Peyer's patch (tissue), 4 donors: ENCODE data around the gene TRAF3. TPM values are rescaled to one million over a fixed set of nuclear protein-coding genes. Genes with fewer than 3 reads are reported as not detected.
A peak's percentile ranks its signal among the peaks of the same experiment; 100 is the strongest.

Experiments used
- DNase-seq, 3 donors: peaks; one replicate each; pipeline ENCODE4 v3.0.0-alpha.2; 2017 to 2019
- H3K27ac ChIP-seq, 4 donors: fragments of 200-600 bp; sonication (generic); one replicate each; pipeline ENCODE4 v1.5.1; 2016 to 2019
- H3K27me3 ChIP-seq, 2 donors: fragments of 200-600 bp; sonication (generic); one replicate each; pipeline ENCODE4 v1.5.1; 2019
- H3K36me3 ChIP-seq, 3 donors: fragments of 200-600 bp; sonication (generic); one replicate each; pipeline ENCODE4 v1.5.1; 2016 to 2019
- H3K4me1 ChIP-seq, 4 donors: fragments of 200-600 bp; sonication (generic); one replicate each; pipeline ENCODE4 v1.5.1; 2016 to 2019
- H3K4me3 ChIP-seq, 4 donors: fragments of 200-600 bp; sonication (generic); 1 replicate in 3 of 4; 2 replicates in 1 of 4; pipeline ENCODE4 v1.5.1; 2016 to 2019; ENCODE audit warnings: mild to moderate bottlenecking in 1 of 4
- H3K9me3 ChIP-seq, 4 donors: fragments of 200-600 bp; sonication (generic); one replicate each; pipeline ENCODE4 v1.5.1; 2016 to 2019; ENCODE audit warnings: mild to moderate bottlenecking in 1 of 4
- POLR2A ChIP-seq, 2 donors: fragments of 450-650 bp; IDR thresholded peaks; one replicate each; pipeline ENCODE4 v1.5.1; 2017; ENCODE audit warnings: antibody characterized with exemption in 2 of 2, mild to moderate bottlenecking in 2 of 2, moderate library complexity in 2 of 2
- total RNA-seq, 4 donors: library from RNA; depleted of rRNA; stranded (reverse); fragments of >200 nt; gene quantifications; one replicate each; pipeline ENCODE4 v1.1.0, GENCODE V29; 2016
- TF ChIP-seq, protein P1 (sequence below), 6 experiments: fragments of 450-650 bp in 4 of 6; fragments of 200-600 bp in 2 of 6; sonication (generic) in 1 of 6; IDR thresholded peaks; one replicate each; pipeline ENCODE4 v1.5.1; 2017 to 2019; ENCODE audit warnings: antibody characterized with exemption in 6 of 6, mild to moderate bottlenecking in 3 of 6, moderate library complexity in 1 of 6

Gene TRAF3
- total RNA-seq, 4 donors from 2014 or later, result 31.7 to 47.8 (median 41.8) TPM

DNA sequence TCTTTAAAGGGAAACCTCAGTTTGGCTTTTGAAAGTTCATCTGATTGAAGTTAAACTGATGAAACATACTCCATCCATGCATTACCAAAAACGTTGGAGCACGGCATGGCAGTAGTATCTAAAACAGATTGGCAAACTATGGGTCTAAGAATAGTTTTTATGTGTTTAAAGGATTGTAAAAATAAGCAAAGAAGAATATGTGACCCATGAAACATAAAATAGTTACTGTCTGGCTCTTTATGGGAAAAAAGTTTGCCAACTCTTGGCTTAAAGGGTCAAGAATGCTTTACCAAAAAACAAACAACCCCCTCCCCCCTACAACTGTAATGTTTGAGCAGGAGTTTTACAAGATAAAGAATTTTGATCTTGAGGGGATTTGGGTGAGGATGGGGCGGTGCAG is 32.6 kb downstream of the TRAF3 start:
- Histone ChIP-seq H3K27ac (peak overlapping the region in 1 of 4 donors; percentile 39), H3K4me3 (no peak overlapping the region), H3K9me3 (no peaks in the 10 kb centered on the region), H3K36me3 (no peaks in the 10 kb centered on the region), H3K4me1 (peaks cover 0 to 20% (median 11%) of the 10 kb centered on the region in 4 donors), H3K27me3 (no peaks in the 10 kb centered on the region)
- TF ChIP-seq, protein P1, sequence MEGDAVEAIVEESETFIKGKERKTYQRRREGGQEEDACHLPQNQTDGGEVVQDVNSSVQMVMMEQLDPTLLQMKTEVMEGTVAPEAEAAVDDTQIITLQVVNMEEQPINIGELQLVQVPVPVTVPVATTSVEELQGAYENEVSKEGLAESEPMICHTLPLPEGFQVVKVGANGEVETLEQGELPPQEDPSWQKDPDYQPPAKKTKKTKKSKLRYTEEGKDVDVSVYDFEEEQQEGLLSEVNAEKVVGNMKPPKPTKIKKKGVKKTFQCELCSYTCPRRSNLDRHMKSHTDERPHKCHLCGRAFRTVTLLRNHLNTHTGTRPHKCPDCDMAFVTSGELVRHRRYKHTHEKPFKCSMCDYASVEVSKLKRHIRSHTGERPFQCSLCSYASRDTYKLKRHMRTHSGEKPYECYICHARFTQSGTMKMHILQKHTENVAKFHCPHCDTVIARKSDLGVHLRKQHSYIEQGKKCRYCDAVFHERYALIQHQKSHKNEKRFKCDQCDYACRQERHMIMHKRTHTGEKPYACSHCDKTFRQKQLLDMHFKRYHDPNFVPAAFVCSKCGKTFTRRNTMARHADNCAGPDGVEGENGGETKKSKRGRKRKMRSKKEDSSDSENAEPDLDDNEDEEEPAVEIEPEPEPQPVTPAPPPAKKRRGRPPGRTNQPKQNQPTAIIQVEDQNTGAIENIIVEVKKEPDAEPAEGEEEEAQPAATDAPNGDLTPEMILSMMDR (IDR thresholded peaks at IDR 0.05), result no peak
- TF ChIP-seq POLR2A (IDR thresholded peaks at IDR 0.05), result no peak
- no peak for DNase-seq

DNA sequence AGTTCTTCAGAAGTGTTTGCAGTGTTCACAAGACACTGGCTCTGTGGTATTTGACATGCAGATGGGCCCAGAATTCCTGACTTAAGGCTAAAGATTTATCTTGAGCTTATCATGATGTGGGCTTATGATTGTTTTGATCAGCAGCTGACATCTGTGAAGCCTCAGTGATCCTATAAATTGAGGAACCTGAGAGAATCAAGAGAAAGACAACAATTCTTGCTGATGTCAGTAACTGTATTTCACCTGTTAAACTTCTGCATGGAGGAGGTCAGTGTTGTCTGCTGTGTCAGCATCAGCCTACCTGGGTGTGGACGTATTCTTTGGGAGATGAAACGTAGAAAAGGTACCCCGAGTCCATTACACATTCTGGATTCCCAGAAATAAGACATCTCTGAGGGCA is 33.3 kb downstream of the TRAF3 start:
- Histone ChIP-seq H3K4me3 (no peak overlapping the region), H3K4me1 (peaks cover 0 to 20% (median 11%) of the 10 kb centered on the region in 4 donors), H3K27ac (peak overlapping the region in 1 of 4 donors; percentile 39), H3K27me3 (no peaks in the 10 kb centered on the region), H3K36me3 (no peaks in the 10 kb centered on the region), H3K9me3 (no peaks in the 10 kb centered on the region)
- TF ChIP-seq, protein P1 (IDR thresholded peaks at IDR 0.05), result no peak
- no peak for TF ChIP-seq POLR2A (IDR thresholded peaks at IDR 0.05)
- DNase-seq, result no peak

DNA sequence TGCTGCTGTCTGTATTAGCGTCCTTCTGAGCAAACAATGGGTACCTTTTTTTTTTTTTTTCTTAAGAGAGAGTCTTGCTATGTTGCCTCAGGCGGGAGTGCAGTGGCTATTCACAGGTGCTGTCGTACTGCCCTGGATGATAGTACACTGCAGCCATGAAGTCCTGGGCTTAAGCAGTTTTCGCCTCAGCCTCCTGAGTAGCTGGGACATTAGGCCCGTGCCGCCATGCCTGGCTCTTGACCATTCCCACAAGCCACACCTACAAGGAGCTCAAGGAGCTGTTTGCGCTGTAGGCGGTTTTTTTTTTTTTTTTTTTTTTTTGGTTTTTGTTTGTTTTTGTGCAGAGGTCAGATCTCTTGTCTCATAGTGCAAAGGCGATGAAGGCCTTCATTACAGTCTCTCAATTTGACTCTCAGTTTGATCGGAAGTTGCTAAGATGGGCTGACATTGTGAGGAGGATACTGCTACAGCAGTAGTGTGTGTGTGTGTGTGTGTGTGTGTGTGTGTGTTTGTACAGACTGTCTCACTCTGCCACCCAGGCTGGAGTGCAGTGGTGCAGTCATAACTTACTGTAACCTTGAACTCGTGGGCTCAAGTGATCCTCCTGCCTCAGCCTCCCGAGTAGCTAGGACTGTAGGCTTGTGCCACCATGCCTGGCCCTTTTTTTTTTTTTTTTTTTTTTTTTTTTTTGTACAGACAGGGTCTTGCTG is 34.2 kb downstream of the TRAF3 start:
- no peak for DNase-seq
- H3K4me3 ChIP-seq, result no peak overlapping the region

DNA sequence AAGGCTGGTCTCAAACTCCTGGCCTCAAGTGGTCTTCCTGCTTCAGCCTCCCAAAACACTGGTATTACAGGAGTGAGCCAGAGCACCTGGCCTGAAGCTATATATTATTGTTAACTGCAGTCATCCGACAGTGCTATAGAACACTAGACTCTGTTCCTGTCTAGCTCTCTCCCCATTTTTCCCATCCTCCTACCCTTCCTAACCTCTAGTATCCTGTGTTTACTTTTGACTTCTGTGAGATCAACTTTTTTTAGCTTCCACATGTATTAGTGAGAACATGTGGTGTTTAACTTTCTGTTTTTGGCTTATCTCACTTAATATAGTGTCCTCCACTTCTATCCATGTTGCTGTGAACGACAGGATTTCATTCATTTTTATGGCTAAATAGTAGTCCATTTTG is 34.7 kb downstream of the TRAF3 start:
- Histone ChIP-seq H3K27me3 (no peaks in the 10 kb centered on the region), H3K27ac (no peak overlapping the region), H3K36me3 (no peaks in the 10 kb centered on the region), H3K4me1 (peaks cover 0 to 8% (median 5%) of the 10 kb centered on the region in 4 donors), H3K9me3 (no peaks in the 10 kb centered on the region), H3K4me3 (no peak overlapping the region)
- DNase-seq, result no peak
- TF ChIP-seq, protein P1 (IDR thresholded peaks at IDR 0.05), result no peak
- no peak for TF ChIP-seq POLR2A (IDR thresholded peaks at IDR 0.05)

More for the DNA sequence above, 34.2 kb downstream of the TRAF3 start:
- H3K9me3 ChIP-seq, result no peaks in the 10 kb centered on the region
- H3K4me1 ChIP-seq, result peaks cover 0 to 13% (median 10%) of the 10 kb centered on the region in 4 donors
- TF ChIP-seq, protein P1 (IDR thresholded peaks at IDR 0.05), result no peak
- TF ChIP-seq POLR2A (IDR thresholded peaks at IDR 0.05), result no peak
- H3K27ac ChIP-seq, result peak overlapping the region in 1 of 4 donors; percentile 18
- no peaks in the 10 kb centered on the region for H3K27me3 ChIP-seq
- H3K36me3 ChIP-seq, result no peaks in the 10 kb centered on the region

DNA sequence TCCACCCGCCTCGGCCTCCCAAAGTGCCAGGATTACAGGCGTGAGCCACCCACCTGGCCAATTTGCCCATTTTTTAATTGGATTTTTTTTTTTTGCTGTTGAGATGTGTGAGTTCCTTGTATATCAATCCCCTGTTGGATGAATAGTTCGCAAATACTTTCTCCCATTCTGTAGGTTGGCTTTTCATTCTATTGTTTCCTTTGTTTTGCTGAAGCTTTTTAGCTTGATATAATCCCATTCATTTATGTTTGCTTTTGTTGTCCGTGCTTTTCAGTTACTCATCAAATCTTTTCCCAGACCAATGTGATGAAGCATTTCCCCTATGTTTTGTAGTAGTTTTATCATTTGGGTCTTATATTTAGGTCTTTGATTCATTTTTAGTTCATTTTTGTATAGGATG is 36.4 kb downstream of the TRAF3 start:
- Histone ChIP-seq H3K27ac (no peak overlapping the region), H3K9me3 (no peaks in the 10 kb centered on the region), H3K36me3 (no peaks in the 10 kb centered on the region), H3K27me3 (no peaks in the 10 kb centered on the region), H3K4me3 (no peak overlapping the region), H3K4me1 (peaks cover 0 to 17% (median 4%) of the 10 kb centered on the region in 4 donors)
- TF ChIP-seq, protein P1 (IDR thresholded peaks at IDR 0.05), result no peak
- TF ChIP-seq POLR2A (IDR thresholded peaks at IDR 0.05), result no peak
- DNase-seq, result no peak
